Common myeloid progenitor, CD34-positive (primary cell): ENCODE measurements around the gene DOK5.

Experiments used
- CTCF ChIA-PET: fragments of 350-600 bp; sonication (Branson Sonifier 250); formaldehyde crosslinking; loops from one replicate; lab custom pipeline; 2021; ENCODE audit warnings: antibody characterized with exemption; lab: Charles Lee
- POLR2A ChIA-PET: fragments of 350-600 bp; sonication (Branson Sonifier 250); formaldehyde crosslinking; loops from one replicate; lab custom pipeline; 2021; ENCODE audit warnings: antibody characterized with exemption; lab: Charles Lee
- DNase-seq, 3 donors: peaks; one replicate each; pipeline versions ENCODE4 v3.0.0 to v3.0.0-alpha.2; 2013
- H3K27ac ChIP-seq, 2 experiments: 1 replicate in 1 of 2; 2 replicates in 1 of 2; pipeline ENCODE4 v1.7.0; 2013; ENCODE audit warnings: inconsistent platforms in 2 of 2, low read length in 2 of 2, mild to moderate bottlenecking in 2 of 2, low read depth in 1 of 2, moderate library complexity in 1 of 2; ENCODE audit not compliant: severe bottlenecking in 2 of 2, insufficient read depth in 1 of 2, poor library complexity in 1 of 2
- H3K27me3 ChIP-seq, 5 experiments: replicated peaks in 2 of 5; 1 replicate in 3 of 5; 2 replicates in 2 of 5; pipeline versions ENCODE4 v1.6.1 to v1.7.0; 2013; ENCODE audit warnings: low read length in 4 of 5, mild to moderate bottlenecking in 2 of 5, moderate library complexity in 2 of 5, inconsistent platforms in 1 of 5; ENCODE audit not compliant: insufficient read depth in 5 of 5, control insufficient read depth in 4 of 5
- H3K36me3 ChIP-seq, 4 experiments: 1 replicate in 2 of 4; 2 replicates in 2 of 4; pipeline versions ENCODE4 v1.6.1 to v1.7.0; 2013; ENCODE audit warnings: low read length in 3 of 4, control low read depth in 1 of 4, mild to moderate bottlenecking in 1 of 4; ENCODE audit not compliant: control insufficient read depth in 4 of 4, insufficient read depth in 4 of 4
- H3K4me1 ChIP-seq, 4 experiments: 1 replicate in 3 of 4; 2 replicates in 1 of 4; pipeline versions ENCODE4 v1.6.1 to v1.7.1; 2013; ENCODE audit warnings: low read length in 3 of 4, mild to moderate bottlenecking in 3 of 4, control low read depth in 1 of 4, inconsistent platforms in 1 of 4, moderate library complexity in 1 of 4; ENCODE audit not compliant: control insufficient read depth in 4 of 4, insufficient read depth in 4 of 4; ENCODE audit errors: control extremely low read depth in 1 of 4
- H3K4me3 ChIP-seq, 7 experiments: 1 replicate in 4 of 7; 2 replicates in 3 of 7; pipeline versions ENCODE4 v1.5.1 to v1.7.0; 2013; ENCODE audit warnings: mild to moderate bottlenecking in 7 of 7, low read length in 6 of 7, moderate library complexity in 6 of 7, inconsistent platforms in 2 of 7, low read depth in 2 of 7, control low read depth in 1 of 7; ENCODE audit not compliant: insufficient read depth in 4 of 7, control insufficient read depth in 1 of 7; ENCODE audit errors: extremely low read depth in 1 of 7
- H3K9me3 ChIP-seq, 5 experiments: 1 replicate in 4 of 5; 2 replicates in 1 of 5; pipeline versions ENCODE4 v1.6.1 to v1.7.1; 2013; ENCODE audit warnings: low read length in 4 of 5, mild to moderate bottlenecking in 2 of 5, inconsistent platforms in 1 of 5, low read depth in 1 of 5, moderate library complexity in 1 of 5; ENCODE audit not compliant: control insufficient read depth in 4 of 5, insufficient read depth in 2 of 5; ENCODE audit errors: control extremely low read depth in 1 of 5
- WGBS: methylation state at CpG from one replicate; pipeline ENCODE4 v1.1.5; 2013; ENCODE audit not compliant: insufficient coverage; 5-methylcytosine and 5-hydroxymethylcytosine counted together

DOK5 gene

GRCh38 chr20:54517241-54517975, 42.0 kb downstream of the DOK5 start:
- ChIA-PET CTCF (interaction anchor here (1.0 kb wide), 1 partner anchor 39 kb away, joined by 3 read pairs; no protein-coding TSS in a partner anchor), POLR2A (no interaction called here)
- H3K27me3 ChIP-seq = no peaks in the 10 kb centered on the region
- H3K4me3 ChIP-seq = no peak overlapping the region
- DNase-seq = no peak
- H3K27ac ChIP-seq = no peak overlapping the region
- no CpG with 5 or more reads among the region's 4 CpGs for whole genome bisulfite sequencing
- no peaks in the 10 kb centered on the region for H3K4me1 ChIP-seq
- H3K36me3 ChIP-seq = no peaks in the 10 kb centered on the region
- H3K9me3 ChIP-seq = peaks cover 0 to 5% (median 0%) of the 10 kb centered on the region in 5 experiments

DNA sequence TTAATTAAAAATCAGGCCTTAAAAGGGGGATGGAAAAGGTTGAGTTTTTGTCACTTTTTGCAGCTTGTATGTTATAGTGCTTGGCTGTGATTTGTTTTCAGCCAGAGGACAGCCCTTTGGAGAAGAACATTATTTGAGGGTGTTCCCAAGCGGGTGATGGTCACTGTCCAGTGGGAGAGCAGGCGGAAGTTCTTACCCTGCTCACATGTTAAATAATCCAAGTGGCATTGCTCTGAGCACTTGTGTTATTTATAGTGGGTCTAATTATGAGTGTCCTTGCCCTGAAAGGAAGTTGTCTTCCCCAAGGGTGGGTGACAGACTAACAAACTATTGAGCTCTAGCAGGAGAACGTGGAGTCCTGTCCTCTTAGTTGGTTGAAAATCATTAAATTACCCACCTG, 49.5 kb downstream of the DOK5 start:
- Histone ChIP-seq H3K27me3 (no peaks in the 10 kb centered on the region), H3K36me3 (no peaks in the 10 kb centered on the region), H3K9me3 (peaks cover 0 to 5% (median 0%) of the 10 kb centered on the region in 5 experiments), H3K27ac (no peak overlapping the region), H3K4me3 (no peak overlapping the region), H3K4me1 (peaks cover 0 to 7% (median 0%) of the 10 kb centered on the region in 4 experiments)
- 100% methylated on average over 1 of the region's 3 CpGs for WGBS
- ChIA-PET CTCF (no interaction called here), POLR2A (no interaction called here)
- DNase-seq = no peak

DNA sequence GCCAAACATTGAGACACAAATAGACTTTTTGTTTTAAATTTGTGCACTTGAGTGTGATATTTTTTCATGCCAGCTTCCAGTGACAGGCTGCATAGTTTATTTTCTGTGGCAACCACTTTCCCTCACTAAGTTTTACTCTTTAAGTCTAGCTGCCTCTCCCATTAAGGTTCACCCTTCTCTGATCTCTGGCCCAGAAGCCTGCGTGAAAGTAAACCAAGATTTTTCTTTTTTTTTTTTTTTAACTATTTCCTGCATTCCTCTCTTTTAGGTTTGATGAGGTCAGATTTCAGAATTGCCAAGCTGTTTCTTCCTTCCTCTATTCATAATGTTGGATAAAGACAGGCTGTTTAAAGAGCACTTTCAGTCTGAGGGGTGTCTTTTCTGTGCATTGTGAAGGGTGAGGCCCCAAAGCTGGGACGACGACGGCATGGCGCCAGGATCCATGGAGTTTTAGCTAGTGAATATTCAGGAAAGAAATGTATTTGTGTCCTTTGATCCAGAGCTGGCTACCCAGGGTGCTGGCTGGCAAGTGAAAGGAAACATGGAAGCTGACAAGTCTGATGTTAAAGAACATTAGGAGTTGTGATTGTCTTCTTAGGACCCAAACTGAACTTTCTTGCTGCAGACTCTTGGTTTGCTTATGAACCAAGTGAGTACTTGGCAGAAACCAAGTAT, 50.7 kb downstream of the DOK5 start:
- Histone ChIP-seq H3K4me3 (no peak overlapping the region), H3K4me1 (peaks cover 0 to 7% (median 0%) of the 10 kb centered on the region in 4 experiments), H3K27ac (no peak overlapping the region), H3K36me3 (no peaks in the 10 kb centered on the region), H3K9me3 (peaks cover 0 to 13% (median 3%) of the 10 kb centered on the region in 5 experiments), H3K27me3 (no peaks in the 10 kb centered on the region)
- DNase-seq = no peak
- WGBS = no CpG with 5 or more reads among the region's 5 CpGs
- POLR2A ChIA-PET = no interaction called here
- CTCF ChIA-PET = interaction anchor here (1.0 kb wide), 1 partner anchor 120 kb away, joined by 3 read pairs; no protein-coding TSS in a partner anchor

DNA sequence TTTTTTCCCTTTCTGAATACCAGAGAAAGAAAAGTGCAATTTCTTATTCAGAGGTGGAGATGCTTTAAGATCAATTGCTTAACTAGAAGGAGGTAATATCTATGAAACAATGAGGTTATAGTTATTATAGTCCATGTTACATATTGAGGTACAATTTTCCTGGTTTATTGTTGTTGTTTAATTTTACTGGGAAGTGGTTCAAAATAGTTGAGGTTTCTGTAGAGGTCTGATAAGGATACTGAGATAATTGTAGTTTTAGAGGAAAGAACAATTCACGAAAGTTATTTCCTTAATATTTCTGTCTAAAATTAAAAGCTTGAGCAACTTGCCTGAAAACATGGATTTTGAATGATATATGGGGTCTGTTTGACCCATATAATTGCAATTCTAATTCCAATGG, 51.4 kb downstream of the DOK5 start:
- WGBS = no CpG with 5 or more reads among the region's 1 CpG
- Histone ChIP-seq H3K36me3 (no peaks in the 10 kb centered on the region), H3K27me3 (no peaks in the 10 kb centered on the region), H3K4me1 (peaks cover 0 to 7% (median 0%) of the 10 kb centered on the region in 4 experiments), H3K27ac (no peak overlapping the region), H3K4me3 (no peak overlapping the region), H3K9me3 (peaks cover 0 to 13% (median 3%) of the 10 kb centered on the region in 5 experiments)
- CTCF ChIA-PET = no interaction called here
- no peak for DNase-seq
- POLR2A ChIA-PET = no interaction called here

DNA sequence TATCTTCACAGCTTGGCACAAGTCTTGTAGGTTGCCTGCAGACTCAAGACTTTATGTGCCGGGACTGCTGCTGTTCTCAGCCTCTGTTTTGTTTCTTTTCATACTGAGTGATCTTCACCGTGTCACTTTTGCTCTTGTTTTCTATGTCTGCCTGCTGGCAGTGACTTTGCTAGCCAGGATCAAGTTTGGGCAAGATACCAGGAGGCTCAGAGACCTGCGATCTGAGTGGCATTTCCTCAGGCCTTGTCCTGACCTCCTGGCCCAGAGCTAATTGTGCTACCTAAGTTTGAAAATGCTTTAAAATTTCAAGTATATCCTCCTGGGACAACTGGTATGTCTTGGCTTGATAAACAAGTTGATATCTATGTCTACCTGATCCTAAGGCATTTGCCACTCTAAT, 57.2 kb downstream of the DOK5 start:
- no peaks in the 10 kb centered on the region for H3K36me3 ChIP-seq
- H3K4me1 ChIP-seq = peaks cover 0 to 2% (median 0%) of the 10 kb centered on the region in 4 experiments
- DNase-seq = no peak
- H3K9me3 ChIP-seq = peaks cover 0 to 22% (median 4%) of the 10 kb centered on the region in 5 experiments
- POLR2A ChIA-PET = no interaction called here
- WGBS = 97% methylated on average over 3 of the region's 3 CpGs
- no peak overlapping the region for H3K27ac ChIP-seq
- no peaks in the 10 kb centered on the region for H3K27me3 ChIP-seq
- no peak overlapping the region for H3K4me3 ChIP-seq
- CTCF ChIA-PET = no interaction called here

DNA sequence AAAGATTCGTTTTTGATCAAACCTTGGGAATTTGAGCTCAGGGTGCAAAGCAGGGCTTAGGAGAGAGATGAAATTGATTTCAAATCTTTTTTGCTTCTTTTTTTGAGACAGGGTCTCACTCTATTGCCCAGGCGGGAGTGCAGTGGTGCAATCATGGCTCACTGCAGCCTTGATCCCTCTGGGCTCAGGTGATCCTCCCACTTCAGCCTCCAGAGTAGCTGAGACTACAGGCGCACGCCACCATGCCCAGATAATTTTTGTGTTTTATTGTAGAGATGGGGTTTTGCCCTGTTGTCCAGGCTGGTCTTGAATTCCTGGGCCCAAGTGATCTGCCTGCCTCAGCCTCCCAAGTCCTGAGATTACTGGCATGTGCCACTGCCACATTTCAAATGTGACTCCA, 58.7 kb downstream of the DOK5 start:
- H3K9me3 ChIP-seq = peaks cover 0 to 23% (median 5%) of the 10 kb centered on the region in 5 experiments
- no peak for DNase-seq
- no peak overlapping the region for H3K27ac ChIP-seq
- WGBS = 100% methylated on average over 1 of the region's 4 CpGs
- peaks cover 0 to 2% (median 0%) of the 10 kb centered on the region in 4 experiments for H3K4me1 ChIP-seq
- no peaks in the 10 kb centered on the region for H3K27me3 ChIP-seq
- ChIA-PET CTCF (interaction anchor here (0.8 to 1.2 kb wide), 3 partner anchors 134 to 464 kb away, joined by 3 read pairs; no protein-coding TSS in a partner anchor), POLR2A (no interaction called here)
- no peak overlapping the region for H3K4me3 ChIP-seq
- no peaks in the 10 kb centered on the region for H3K36me3 ChIP-seq

DNA sequence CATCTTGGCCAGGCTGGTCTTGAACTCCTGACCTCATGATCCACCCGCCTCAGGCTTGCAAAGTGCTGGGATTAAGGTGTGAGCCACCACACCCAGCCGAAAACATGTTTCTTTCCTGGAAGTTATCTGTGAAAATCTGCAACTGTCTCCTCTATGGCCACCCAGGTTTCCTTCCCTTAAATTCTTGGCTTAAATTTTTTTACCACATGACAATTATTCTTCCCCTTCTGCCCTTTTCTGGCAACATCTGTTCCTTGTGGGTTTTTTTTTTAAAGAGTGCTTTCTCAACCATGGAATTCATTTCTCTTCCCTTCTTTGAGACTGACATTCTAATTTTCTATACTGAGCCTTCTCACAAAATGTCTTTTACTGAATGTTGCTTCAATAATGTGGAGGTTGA, 59.6 kb downstream of the DOK5 start:
- peaks cover 0 to 31% (median 5%) of the 10 kb centered on the region in 5 experiments for H3K9me3 ChIP-seq
- CTCF ChIA-PET = interaction anchor here (1.2 kb wide), 1 partner anchor 133 kb away, joined by 3 read pairs; no protein-coding TSS in a partner anchor
- WGBS = 0% methylated on average over 2 of the region's 2 CpGs
- H3K27ac ChIP-seq = peak overlapping the region in 1 of 2 experiments; percentile 10
- POLR2A ChIA-PET = no interaction called here
- H3K4me3 ChIP-seq = no peak overlapping the region
- H3K4me1 ChIP-seq = peaks cover 0 to 2% (median 0%) of the 10 kb centered on the region in 4 experiments
- H3K27me3 ChIP-seq = no peaks in the 10 kb centered on the region
- no peaks in the 10 kb centered on the region for H3K36me3 ChIP-seq
- DNase-seq = peak; percentile 24 to 81 (median 73)
